ENCODE measurements around the gene PCBD2. TPM values are rescaled to one million over a fixed set of nuclear protein-coding genes. Genes with fewer than 3 reads are reported as not detected.

Gene PCBD2
- total and polyA plus RNA-seq, 2 donors (not counting 1 experiment from before 2014, with no cell fraction given): 6.1 to 15.7 TPM

DNA sequence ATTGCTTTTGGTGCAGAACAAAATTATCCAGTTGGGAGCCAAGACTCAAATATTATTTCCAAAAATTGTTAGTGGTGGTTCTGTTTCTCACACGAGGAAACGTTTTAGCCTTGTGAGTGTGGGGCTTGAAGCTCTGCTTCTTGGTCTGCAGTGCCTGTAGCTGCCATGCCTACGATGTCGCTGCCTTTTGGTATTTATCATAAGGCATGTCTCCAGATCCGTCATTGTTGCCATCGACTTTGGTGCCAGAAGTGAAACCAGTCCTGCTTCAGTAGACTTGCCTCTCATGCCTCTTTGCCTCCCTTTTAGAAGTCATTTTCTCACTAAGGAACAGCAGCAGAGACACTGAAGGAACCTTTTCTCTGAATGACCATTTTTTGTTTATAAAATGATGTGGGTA lies 33.1 kb downstream of the PCBD2 start:
- DNase-seq (no peak), ATAC-seq (ENCODE audit: low read depth) (no peak)
- no peaks in the 10 kb centered on the region for H3K9me3 Mint-ChIP-seq (ENCODE audit: insufficient read depth)
- no peak overlapping the region for H3K4me3 Mint-ChIP-seq
- H3K27ac Mint-ChIP-seq: no peak overlapping the region
- Histone ChIP-seq H3K27ac (ENCODE audit: low read length in 2 of 2) (no peak overlapping the region), H3K4me3 (ENCODE audit: control extremely low read depth in 1 of 5, extremely low read depth in 1 of 5, insufficient read depth in 1 of 5, low read depth in 2 of 5, low read length in 4 of 5) (no peak overlapping the region), H3K9me3 (ENCODE audit: control extremely low read depth in 1 of 3, control insufficient read depth in 2 of 3, insufficient read depth in 1 of 3, low read length in 2 of 3) (no peaks in the 10 kb centered on the region), H2AFZ (ENCODE audit: insufficient read depth, low read depth, low read length, poor library complexity, severe bottlenecking) (no peak overlapping the region), H3K36me3 (replicated peaks in 1 of 2; ENCODE audit: control extremely low read depth in 1 of 2, control insufficient read depth in 1 of 2, extremely low read depth in 1 of 2, insufficient read depth in 2 of 2, low read length in 1 of 2) (peaks cover 0 to 18% of the 10 kb centered on the region in 2 experiments), H3K4me2 (replicated peaks; ENCODE audit: low read depth, low read length, poor library complexity, severe bottlenecking) (no peak overlapping the region), H3K79me2 (ENCODE audit: control insufficient read depth, insufficient read depth, low read length) (no peaks in the 10 kb centered on the region), H4K20me1 (ENCODE audit: control insufficient read depth, insufficient read depth, low read length, poor library complexity, severe bottlenecking) (no peaks in the 10 kb centered on the region), H3K9ac (ENCODE audit: low read length) (no peak overlapping the region), H3K4me1 (ENCODE audit: control insufficient read depth in 2 of 2, insufficient read depth in 2 of 2, low read length in 2 of 2) (no peaks in the 10 kb centered on the region), H3K27me3 (replicated peaks in 1 of 4; ENCODE audit: control extremely low read depth in 1 of 4, control insufficient read depth in 3 of 4, insufficient read depth in 4 of 4, low read length in 3 of 4) (no peaks in the 10 kb centered on the region)
- H3K4me1 Mint-ChIP-seq: no peaks in the 10 kb centered on the region
- H3K27me3 Mint-ChIP-seq: no peaks in the 10 kb centered on the region
- POLR2A ChIA-PET: no interaction called here
- CTCF ChIA-PET: no interaction called here
- no peak for TF ChIP-seq EZH2 (IDR thresholded peaks at IDR 0.05; ENCODE audit: borderline replicate concordance, insufficient read depth, low read depth, low read length, poor library complexity, severe bottlenecking)
- TF ChIP-seq, protein P1, sequence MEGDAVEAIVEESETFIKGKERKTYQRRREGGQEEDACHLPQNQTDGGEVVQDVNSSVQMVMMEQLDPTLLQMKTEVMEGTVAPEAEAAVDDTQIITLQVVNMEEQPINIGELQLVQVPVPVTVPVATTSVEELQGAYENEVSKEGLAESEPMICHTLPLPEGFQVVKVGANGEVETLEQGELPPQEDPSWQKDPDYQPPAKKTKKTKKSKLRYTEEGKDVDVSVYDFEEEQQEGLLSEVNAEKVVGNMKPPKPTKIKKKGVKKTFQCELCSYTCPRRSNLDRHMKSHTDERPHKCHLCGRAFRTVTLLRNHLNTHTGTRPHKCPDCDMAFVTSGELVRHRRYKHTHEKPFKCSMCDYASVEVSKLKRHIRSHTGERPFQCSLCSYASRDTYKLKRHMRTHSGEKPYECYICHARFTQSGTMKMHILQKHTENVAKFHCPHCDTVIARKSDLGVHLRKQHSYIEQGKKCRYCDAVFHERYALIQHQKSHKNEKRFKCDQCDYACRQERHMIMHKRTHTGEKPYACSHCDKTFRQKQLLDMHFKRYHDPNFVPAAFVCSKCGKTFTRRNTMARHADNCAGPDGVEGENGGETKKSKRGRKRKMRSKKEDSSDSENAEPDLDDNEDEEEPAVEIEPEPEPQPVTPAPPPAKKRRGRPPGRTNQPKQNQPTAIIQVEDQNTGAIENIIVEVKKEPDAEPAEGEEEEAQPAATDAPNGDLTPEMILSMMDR (IDR thresholded peaks at IDR 0.05): no peak
- 98% methylated on average over 4 of the region's 6 CpGs for WGBS (ENCODE audit: insufficient coverage)
- intact Hi-C loops (cut with micrococcal nuclease): no loop called here

DNA sequence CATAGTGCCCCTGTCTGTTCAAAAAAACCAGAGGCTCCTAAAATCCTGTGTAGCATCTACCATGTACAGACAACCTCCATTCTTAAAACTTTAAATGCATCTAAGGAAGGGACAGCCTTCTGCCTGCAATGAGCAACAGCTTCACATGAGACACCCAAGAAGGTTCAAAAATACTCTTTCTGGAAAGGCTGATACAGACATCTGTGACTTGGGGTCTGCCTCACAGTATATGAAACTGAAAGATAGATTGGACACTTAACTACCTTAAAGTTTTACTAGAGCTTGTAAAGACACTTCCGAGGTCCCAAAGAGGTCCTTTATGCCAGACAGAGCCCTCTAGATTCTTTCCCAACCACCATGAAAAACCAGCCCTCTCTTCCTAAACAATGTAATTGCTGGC lies 34.6 kb downstream of the PCBD2 start:
- intact Hi-C loops (cut with micrococcal nuclease): no loop called here

More for the DNA sequence above, 34.6 kb downstream of the PCBD2 start:
- DNase-seq (no peak), ATAC-seq (ENCODE audit: low read depth) (no peak)
- Mint-ChIP-seq H3K4me1 (no peaks in the 10 kb centered on the region), H3K27me3 (no peaks in the 10 kb centered on the region), H3K9me3 (ENCODE audit: insufficient read depth) (no peaks in the 10 kb centered on the region), H3K4me3 (no peak overlapping the region), H3K27ac (no peak overlapping the region)
- TF ChIP-seq, protein P1 (IDR thresholded peaks at IDR 0.05): no peak
- no peak for TF ChIP-seq EZH2 (IDR thresholded peaks at IDR 0.05; ENCODE audit: borderline replicate concordance, insufficient read depth, low read depth, low read length, poor library complexity, severe bottlenecking)
- Histone ChIP-seq H2AFZ (ENCODE audit: insufficient read depth, low read depth, low read length, poor library complexity, severe bottlenecking) (no peak overlapping the region), H3K36me3 (replicated peaks in 1 of 2; ENCODE audit: control extremely low read depth in 1 of 2, control insufficient read depth in 1 of 2, extremely low read depth in 1 of 2, insufficient read depth in 2 of 2, low read length in 1 of 2) (peaks cover 0 to 18% of the 10 kb centered on the region in 2 experiments), H3K4me3 (ENCODE audit: control extremely low read depth in 1 of 5, extremely low read depth in 1 of 5, insufficient read depth in 1 of 5, low read depth in 2 of 5, low read length in 4 of 5) (no peak overlapping the region), H4K20me1 (ENCODE audit: control insufficient read depth, insufficient read depth, low read length, poor library complexity, severe bottlenecking) (no peaks in the 10 kb centered on the region), H3K4me1 (ENCODE audit: control insufficient read depth in 2 of 2, insufficient read depth in 2 of 2, low read length in 2 of 2) (no peaks in the 10 kb centered on the region), H3K9me3 (ENCODE audit: control extremely low read depth in 1 of 3, control insufficient read depth in 2 of 3, insufficient read depth in 1 of 3, low read length in 2 of 3) (no peaks in the 10 kb centered on the region), H3K27ac (ENCODE audit: low read length in 2 of 2) (no peak overlapping the region), H3K9ac (ENCODE audit: low read length) (no peak overlapping the region), H3K79me2 (ENCODE audit: control insufficient read depth, insufficient read depth, low read length) (no peaks in the 10 kb centered on the region), H3K27me3 (replicated peaks in 1 of 4; ENCODE audit: control extremely low read depth in 1 of 4, control insufficient read depth in 3 of 4, insufficient read depth in 4 of 4, low read length in 3 of 4) (no peaks in the 10 kb centered on the region), H3K4me2 (replicated peaks; ENCODE audit: low read depth, low read length, poor library complexity, severe bottlenecking) (no peak overlapping the region)
- WGBS (ENCODE audit: insufficient coverage): 100% methylated on average over 1 of the region's 1 CpG
- CTCF ChIA-PET: no interaction called here
- POLR2A ChIA-PET: no interaction called here

All from B cell (primary cell).